ENCODE measurements around the gene SLC7A14.

The SLC7A14 gene

GRCh38 chr3:170470063-170471016 lies 115.5 kb downstream of the SLC7A14 start:
- DNase-seq (ENCODE audit: low read depth): no peak

- DNase-seq (ENCODE audit: low read depth): no peak
Observed at GRCh38 chr3:170469151-170470062, 116.5 kb downstream of the SLC7A14 start.

GRCh38 chr3:170467571-170468147 lies 118.2 kb downstream of the SLC7A14 start:
- no peak for DNase-seq (ENCODE audit: low read depth)

- DNase-seq (ENCODE audit: low read depth): no peak
Observed at GRCh38 chr3:170467007-170467406, 118.9 kb downstream of the SLC7A14 start.

GRCh38 chr3:170465955-170466354 lies 119.9 kb downstream of the SLC7A14 start:
- DNase-seq (ENCODE audit: low read depth): no peak

- DNase-seq (ENCODE audit: low read depth): no peak
Observed at GRCh38 chr3:170463011-170463410, 122.9 kb downstream of the SLC7A14 start.

- no peak for DNase-seq (ENCODE audit: low read depth)
Observed at GRCh38 chr3:170458285-170458684, 127.6 kb downstream of the SLC7A14 start.

GRCh38 chr3:170454509-170454908 lies 131.4 kb downstream of the SLC7A14 start:
- no peak for DNase-seq (ENCODE audit: low read depth)

GRCh38 chr3:170450039-170450438 lies 135.8 kb downstream of the SLC7A14 start:
- DNase-seq (ENCODE audit: low read depth): no peak

GRCh38 chr3:170448584-170448983 lies 137.3 kb downstream of the SLC7A14 start:
- no peak for DNase-seq (ENCODE audit: low read depth)

GRCh38 chr3:170443457-170443856 lies 142.4 kb downstream of the SLC7A14 start:
- no peak for DNase-seq (ENCODE audit: low read depth)

- no peak for DNase-seq (ENCODE audit: low read depth)
Observed at GRCh38 chr3:170442947-170443346, 142.9 kb downstream of the SLC7A14 start.

- no peak for DNase-seq (ENCODE audit: low read depth)
Observed at GRCh38 chr3:170441412-170441811, 144.5 kb downstream of the SLC7A14 start.

- DNase-seq (ENCODE audit: low read depth): no peak
Observed at GRCh38 chr3:170440344-170440743, 145.5 kb downstream of the SLC7A14 start.

- DNase-seq (ENCODE audit: low read depth): no peak
Observed at GRCh38 chr3:170438836-170439235, 147.0 kb downstream of the SLC7A14 start.

GRCh38 chr3:170437696-170438407 lies 148.0 kb downstream of the SLC7A14 start:
- no peak for DNase-seq (ENCODE audit: low read depth)

- no peak for DNase-seq (ENCODE audit: low read depth)
Observed at GRCh38 chr3:170437176-170437575, 148.7 kb downstream of the SLC7A14 start.

GRCh38 chr3:170436697-170437096 lies 149.2 kb downstream of the SLC7A14 start:
- no peak for DNase-seq (ENCODE audit: low read depth)

- no peak for DNase-seq (ENCODE audit: low read depth)
Observed at GRCh38 chr3:170432416-170432815, 153.5 kb downstream of the SLC7A14 start.

- DNase-seq (ENCODE audit: low read depth): no peak
Observed at GRCh38 chr3:170431054-170431453, 154.8 kb downstream of the SLC7A14 start.

GRCh38 chr3:170429050-170429449 lies 156.8 kb downstream of the SLC7A14 start:
- DNase-seq (ENCODE audit: low read depth): no peak

GRCh38 chr3:170428095-170428494 lies 157.8 kb downstream of the SLC7A14 start:
- DNase-seq (ENCODE audit: low read depth): no peak

Measured in activated T-cell treated with anti-CD3 and anti-CD28 coated beads for 48 hours (primary cell).